H9 (cell line): ENCODE results near the gene RBM19. TPM values are rescaled to one million over a fixed set of nuclear protein-coding genes. Genes with fewer than 3 reads are reported as not detected.
"Not testable (repeated sequence)": the region's sequence is repeated elsewhere in the genome, so short reads cannot be mapped to it uniquely, and the experiment has no call there.

ENCODE experiments used
- DNase-seq: peaks from one replicate; pipeline ENCODE4 v3.0.0-alpha.2; 2017
- H2AFZ ChIP-seq: one replicate; pipeline ENCODE4 v1.6.1; 2013; ENCODE audit warnings: mild to moderate bottlenecking, low read length, control low read depth, moderate library complexity
- H2AK5ac ChIP-seq: 2 replicates; pipeline ENCODE4 v1.6.1; 2013; ENCODE audit warnings: low read length, control low read depth, mixed read lengths; ENCODE audit not compliant: insufficient read length
- H2BK120ac ChIP-seq: one replicate; pipeline ENCODE4 v1.6.1; 2013; ENCODE audit warnings: low read depth, mild to moderate bottlenecking, low read length, control low read depth, inconsistent platforms; ENCODE audit not compliant: poor library complexity, severe bottlenecking
- H2BK12ac ChIP-seq: 2 replicates; pipeline ENCODE4 v1.6.1; 2013; ENCODE audit warnings: low read length, control low read depth, mixed read lengths, low read depth; ENCODE audit not compliant: insufficient read length
- H2BK15ac ChIP-seq: 2 replicates; pipeline ENCODE4 v1.6.1; 2013; ENCODE audit warnings: low read depth, low read length, control low read depth
- H2BK20ac ChIP-seq: one replicate; pipeline ENCODE4 v1.6.1; 2013; ENCODE audit warnings: low read depth, mild to moderate bottlenecking, low read length, control low read depth, inconsistent platforms; ENCODE audit not compliant: poor library complexity, severe bottlenecking
- H2BK5ac ChIP-seq: 2 replicates; pipeline ENCODE4 v1.6.1; 2013; ENCODE audit warnings: low read length, control low read depth, mixed read lengths; ENCODE audit not compliant: insufficient read length
- H3K14ac ChIP-seq: 2 replicates; pipeline ENCODE4 v1.6.1; 2013; ENCODE audit warnings: low read length, control low read depth; ENCODE audit not compliant: insufficient read depth
- H3K18ac ChIP-seq: 2 replicates; pipeline ENCODE4 v1.6.1; 2013; ENCODE audit warnings: low read depth, mild to moderate bottlenecking, mixed read lengths, low read length, control low read depth; ENCODE audit not compliant: insufficient read length
- H3K23ac ChIP-seq: 2 replicates; pipeline ENCODE4 v1.6.1; 2013; ENCODE audit warnings: low read length, control low read depth, mixed read lengths, low read depth; ENCODE audit not compliant: insufficient read length
- H3K23me2 ChIP-seq: 2 replicates; pipeline ENCODE4 v1.6.1; 2013; ENCODE audit warnings: low read depth, mild to moderate bottlenecking, mixed read lengths, low read length, control low read depth; ENCODE audit not compliant: insufficient read length, poor library complexity, severe bottlenecking
- H3K27ac ChIP-seq: 2 replicates; pipeline ENCODE4 v1.5.1; 2013; ENCODE audit warnings: low read length, control low read depth, mixed read lengths, low read depth; ENCODE audit not compliant: insufficient read length
- H3K27me3 ChIP-seq: 2 replicates; pipeline ENCODE4 v1.6.1; 2013; ENCODE audit warnings: low read length, control low read depth, inconsistent platforms; ENCODE audit not compliant: insufficient read depth
- H3K4ac ChIP-seq: 2 replicates; pipeline ENCODE4 v1.6.1; 2013; ENCODE audit warnings: low read depth, mild to moderate bottlenecking, control low read depth, inconsistent platforms, low read length, moderate library complexity
- H3K4me1 ChIP-seq: 2 replicates; pipeline ENCODE4 v1.6.1; 2013; ENCODE audit warnings: low read length, control low read depth, inconsistent platforms; ENCODE audit not compliant: insufficient read depth
- H3K4me2 ChIP-seq: 2 replicates; pipeline ENCODE4 v1.6.1; 2013; ENCODE audit warnings: low read length, control low read depth, mixed read lengths; ENCODE audit not compliant: insufficient read length, insufficient read depth
- H3K56ac ChIP-seq: 2 replicates; pipeline ENCODE4 v1.6.1; 2013; ENCODE audit warnings: low read depth, mild to moderate bottlenecking, mixed read lengths, low read length, control low read depth; ENCODE audit not compliant: insufficient read length
- H3K79me1 ChIP-seq: 2 replicates; pipeline ENCODE4 v1.6.1; 2013; ENCODE audit warnings: low read depth, mild to moderate bottlenecking, moderate library complexity, low read length, control low read depth, inconsistent platforms; ENCODE audit not compliant: insufficient read depth, poor library complexity, severe bottlenecking
- H3K79me2 ChIP-seq: 2 replicates; pipeline ENCODE4 v1.6.1; 2013; ENCODE audit warnings: low read length, control low read depth, inconsistent platforms; ENCODE audit not compliant: insufficient read depth
- H3K9ac ChIP-seq: 2 replicates; pipeline ENCODE4 v1.6.1; 2013; ENCODE audit warnings: low read length, control low read depth, mixed read lengths; ENCODE audit not compliant: insufficient read length; ENCODE audit errors: extremely low read depth
- H3K9me3 ChIP-seq: one replicate; pipeline ENCODE4 v1.6.1; 2013; ENCODE audit warnings: low read depth, low read length, inconsistent platforms; ENCODE audit not compliant: control insufficient read depth
- H3T11ph ChIP-seq: one replicate; pipeline ENCODE4 v1.6.1; 2013; ENCODE audit warnings: mild to moderate bottlenecking, low read length, control low read depth, inconsistent platforms
- H4K20me1 ChIP-seq: one replicate; pipeline ENCODE4 v1.6.1; 2013; ENCODE audit not compliant: control insufficient read depth, insufficient read length, insufficient read depth
- H4K5ac ChIP-seq: 2 replicates; pipeline ENCODE4 v1.6.1; 2013; ENCODE audit warnings: low read depth, mild to moderate bottlenecking, mixed read lengths, low read length, control low read depth; ENCODE audit not compliant: insufficient read length
- H4K8ac ChIP-seq: replicated peaks from 2 replicates; pipeline ENCODE4 v1.6.1; 2013; ENCODE audit warnings: low read length, control low read depth, mixed read lengths, low read depth; ENCODE audit not compliant: insufficient read length
- H4K91ac ChIP-seq: 2 replicates; pipeline ENCODE4 v1.6.1; 2013; ENCODE audit warnings: low read depth, mild to moderate bottlenecking, moderate library complexity, mixed read lengths, low read length, control low read depth; ENCODE audit not compliant: insufficient read length
- H3K27ac Mint-ChIP-seq, 3 experiments: 2 replicates in 2 of 3; 3 replicates in 1 of 3; pipeline ENCODE4 v1.8.0; 2020 to 2021; ENCODE audit warnings: mixed read lengths in 3 of 3, mild to moderate bottlenecking in 1 of 3, moderate library complexity in 1 of 3
- H3K27me3 Mint-ChIP-seq: 2 replicates; pipeline ENCODE4 v1.8.0; 2021; ENCODE audit warnings: low read depth, mild to moderate bottlenecking, moderate library complexity, mixed read lengths
- H3K36me3 Mint-ChIP-seq, 3 experiments: 2 replicates in 2 of 3; 3 replicates in 1 of 3; pipeline ENCODE4 v1.8.0; 2020 to 2021; ENCODE audit warnings: low read depth in 3 of 3, mixed read lengths in 3 of 3; ENCODE audit not compliant: insufficient read depth in 1 of 3
- H3K4me1 Mint-ChIP-seq, 2 experiments: 2 replicates each; pipeline ENCODE4 v1.8.0; 2020; ENCODE audit warnings: mixed read lengths in 2 of 2
- H3K4me3 Mint-ChIP-seq, 2 experiments: 2 replicates in 1 of 2; 3 replicates in 1 of 2; pipeline ENCODE4 v1.8.0; 2020 to 2021; ENCODE audit warnings: mild to moderate bottlenecking in 2 of 2, mixed read lengths in 2 of 2, moderate library complexity in 1 of 2
- H3K9me3 Mint-ChIP-seq, 2 experiments: 2 replicates in 1 of 2; 3 replicates in 1 of 2; pipeline ENCODE4 v1.8.0; 2020; ENCODE audit warnings: mild to moderate bottlenecking in 2 of 2, mixed read lengths in 2 of 2, moderate library complexity in 1 of 2
- CTCF ChIP-seq: fragments of 200-600 bp; sonication (generic); conservative IDR thresholded peaks from 3 replicates; pipeline ENCODE4 v1.8.0; 2021; ENCODE audit warnings: antibody characterized with exemption, mild to moderate bottlenecking
- WGBS: extraction: QIAGEN DNeasy Blood & Tissue Kit; methylation state at CpG from one replicate; pipeline ENCODE4 v1.1.7; 2013; ENCODE audit warnings: missing lambda C conversion rate, low lambda C conversion rate, mixed read lengths; ENCODE audit not compliant: insufficient read length; ENCODE audit errors: extremely low coverage; 5-methylcytosine and 5-hydroxymethylcytosine counted together
- total RNA-seq: library from RNA; stranded (reverse); gene quantifications from 2 replicates; pipeline ENCODE4 v1.2.1, GENCODE V29; 2021

Gene RBM19
- total RNA-seq, 1 experiment from 2014 or later, result 32.2 TPM

- not testable (repeated sequence) for H3K18ac ChIP-seq
- 0 out of 7 replicates have a peak overlapping the region, but pooled peaks of 1 of the 3 experiments have one; percentile 66 for H3K27ac Mint-ChIP-seq
These were observed 156.5 kb downstream of the RBM19 start for GRCh38 chr12:113809462-113810220.

More at GRCh38 chr12:113809462-113810220, 156.5 kb downstream of the RBM19 start:
- not testable (repeated sequence) for H3K9me3 ChIP-seq, H3K27me3 ChIP-seq, H3K4me1 ChIP-seq, H3K4me2 ChIP-seq, H3K4ac ChIP-seq, H3K27ac ChIP-seq, H3K56ac ChIP-seq, H3K79me2 ChIP-seq, H3K79me1 ChIP-seq, H3K23ac ChIP-seq, H3K9ac ChIP-seq, H4K5ac ChIP-seq, H2BK120ac ChIP-seq, H2BK20ac ChIP-seq, H4K8ac ChIP-seq, H3K27me3 Mint-ChIP-seq, H3K4me3 Mint-ChIP-seq, H4K20me1 ChIP-seq, H3K23me2 ChIP-seq, H3K14ac ChIP-seq, H2BK15ac ChIP-seq, H3K36me3 Mint-ChIP-seq, H3T11ph ChIP-seq, H2BK5ac ChIP-seq, H2AFZ ChIP-seq, H4K91ac ChIP-seq, H2BK12ac ChIP-seq, H3K9me3 Mint-ChIP-seq, H2AK5ac ChIP-seq
- no CpG with 5 or more reads among the region's 17 CpGs for WGBS
- peaks cover 10 to 13% of the 10 kb centered on the region in 2 experiments for H3K4me1 Mint-ChIP-seq
- DNase-seq, result peak; percentile 59
- TF ChIP-seq CTCF, result peak; percentile 50
